K562 (cell line): ENCODE results near the gene GJA1. TPM values are rescaled to one million over a fixed set of nuclear protein-coding genes. Genes with fewer than 3 reads are reported as not detected.

Experiments
- ATAC-seq: fragments of 200-7000 bp; cut with Tn5 transposase; 3 replicates; pipeline ENCODE4 v1.9.1; 2020; ENCODE audit warnings: moderate library complexity
- BruUV-seq: library from RNA; stranded (reverse); fragments of 400-500 nt; replicated peaks from 2 replicates; lab custom pipeline; 2021; lab: Mats Ljungman, UMichigan
- CTCF ChIA-PET: fragments of 300-600 bp; formaldehyde crosslinking; extraction: SDS; loops from one replicate; lab custom pipeline; 2021; ENCODE audit warnings: low intra/inter-chr PET ratio; lab: Yijun Ruan, JAX
- POLR2A ChIA-PET: fragments of 300-600, 350-650 bp; sonication (Branson Sonifier 250); formaldehyde crosslinking; extraction: SDS; loops from one replicate; lab custom pipeline; 2021; ENCODE audit warnings: antibody characterized with exemption, inconsistent platforms; lab: Yijun Ruan, JAX
- DNase-seq, 4 experiments: peaks; one replicate each; pipeline versions ENCODE4 v3.0.0 to v3.0.0-alpha.2; 2011 to 2018; ENCODE audit warnings: low spot score in 3 of 4, mixed read lengths in 3 of 4; ENCODE audit errors: extremely low read depth in 1 of 4
- FAIRE-seq: peaks from 2 replicates; lab custom pipeline; 2011; peaks lifted over from hg19 to GRCh38; lab: Jason Lieb, UNC
- H2AFZ ChIP-seq: 2 replicates; pipeline ENCODE4 v1.6.0; 2011; ENCODE audit warnings: low read depth, low read length, control low read depth, inconsistent platforms
- H3K27ac ChIP-seq: fragments of 200-600 bp; 3 replicates; pipeline ENCODE4 v1.8.0; 2011; ENCODE audit warnings: low read depth, mild to moderate bottlenecking, control low read depth, inconsistent platforms, low read length, moderate library complexity, mixed read lengths; ENCODE audit errors: extremely low read depth
- H3K27me3 ChIP-seq, 2 experiments: fragments of 300-600 bp in 1 of 2; 2 replicates in 1 of 2; 3 replicates in 1 of 2; pipeline versions ENCODE4 v1.6.0 to v1.8.0; 2011; ENCODE audit warnings: inconsistent platforms in 2 of 2, low read length in 2 of 2, mild to moderate bottlenecking in 1 of 2, mixed read lengths in 1 of 2, moderate library complexity in 1 of 2; ENCODE audit not compliant: control insufficient read depth in 2 of 2, insufficient read depth in 2 of 2
- H3K36me3 ChIP-seq: fragments of 300-600 bp; 3 replicates; pipeline ENCODE4 v1.8.0; 2011; ENCODE audit warnings: mild to moderate bottlenecking, low read length, inconsistent platforms; ENCODE audit not compliant: control insufficient read depth, insufficient read depth
- H3K4me1 ChIP-seq, 2 experiments: fragments of 200-600 bp in 1 of 2; replicated peaks in 1 of 2; 2 replicates in 1 of 2; 3 replicates in 1 of 2; pipeline versions ENCODE4 v1.5.1 to v1.8.0; 2011; ENCODE audit warnings: inconsistent platforms in 2 of 2, low read length in 2 of 2, mild to moderate bottlenecking in 1 of 2, mixed read lengths in 1 of 2, moderate library complexity in 1 of 2; ENCODE audit not compliant: control insufficient read depth in 2 of 2, insufficient read depth in 2 of 2
- H3K4me2 ChIP-seq: 2 replicates; pipeline ENCODE4 v1.6.1; 2011; ENCODE audit warnings: low read length, control low read depth, inconsistent platforms, mixed read lengths; ENCODE audit not compliant: insufficient read depth
- H3K4me3 ChIP-seq: fragments of 200-600 bp; sonication (generic), shearing (Covaris generic); 2 replicates; pipeline ENCODE4 v1.5.1; 2016; ENCODE audit warnings: control low read depth, inconsistent platforms
- H3K79me2 ChIP-seq: fragments of 200-600 bp; 3 replicates; pipeline ENCODE4 v1.8.0; 2011; ENCODE audit warnings: low read length, inconsistent platforms; ENCODE audit not compliant: control insufficient read depth, insufficient read depth
- H3K9ac ChIP-seq, 2 experiments: 2 replicates each; pipeline versions ENCODE4 v1.6.0 to v1.6.1; 2011; ENCODE audit warnings: low read depth in 2 of 2, low read length in 2 of 2, control low read depth in 1 of 2, inconsistent platforms in 1 of 2, mild to moderate bottlenecking in 1 of 2, mixed read lengths in 1 of 2; ENCODE audit not compliant: insufficient read depth in 1 of 2
- H3K9me1 ChIP-seq: one replicate; pipeline ENCODE4 v1.6.0; 2011; ENCODE audit warnings: inconsistent platforms, mild to moderate bottlenecking, low read length, moderate library complexity; ENCODE audit not compliant: control insufficient read depth, insufficient read depth
- H3K9me3 ChIP-seq: replicated peaks from 2 replicates; pipeline ENCODE4 v1.5.1; 2011; ENCODE audit warnings: low read depth, low read length, inconsistent platforms; ENCODE audit not compliant: control insufficient read depth, insufficient read depth
- H4K20me1 ChIP-seq: replicated peaks from 2 replicates; pipeline ENCODE4 v1.6.1; 2011; ENCODE audit warnings: low read length, inconsistent platforms, mixed read lengths; ENCODE audit not compliant: control insufficient read depth, insufficient read depth
- ADNP ChIP-seq: fragments of 200-800 bp; sonication (Bioruptor generic); IDR thresholded peaks from 2 replicates; pipeline ENCODE4 v1.6.1; 2016; ENCODE audit warnings: missing genetic modification characterization, missing compliant biosample characterization
- DEAF1 ChIP-seq: fragments of 450-650 bp; formaldehyde crosslinking; IDR thresholded peaks from 2 replicates; pipeline ENCODE4 v1.4.0; 2020; ENCODE audit warnings: mild to moderate bottlenecking, moderate library complexity
- GABPB1 ChIP-seq: sonication (generic); formaldehyde crosslinking; IDR thresholded peaks from 2 replicates; pipeline ENCODE4 v1.8.0; 2022; ENCODE audit warnings: mild to moderate bottlenecking, missing genetic modification reagents
- KAT7 ChIP-seq: sonication (generic); formaldehyde crosslinking; IDR thresholded peaks from 2 replicates; pipeline ENCODE4 v1.8.0; 2022; ENCODE audit warnings: missing genetic modification reagents, mild to moderate bottlenecking, borderline replicate concordance
- MEF2A ChIP-seq: IDR thresholded peaks from 2 replicates; pipeline ENCODE4 v1.6.1; 2011; ENCODE audit warnings: low read depth, mild to moderate bottlenecking, low read length, moderate library complexity; ENCODE audit not compliant: control insufficient read depth
- NFE2L1 ChIP-seq: fragments of 450-650 bp; IDR thresholded peaks from 2 replicates; pipeline ENCODE4 v1.6.1; 2016; ENCODE audit warnings: missing genetic modification characterization, low read depth, mild to moderate bottlenecking, missing compliant biosample characterization, moderate library complexity, borderline replicate concordance
- NONO ChIP-seq, 2 experiments: fragments of 200-400 bp in 1 of 2; fragments of 450-650 bp in 1 of 2; formaldehyde crosslinking in 1 of 2; IDR thresholded peaks; 2 replicates each; pipeline ENCODE4 v1.6.1; 2017; ENCODE audit warnings: low read depth in 2 of 2, mild to moderate bottlenecking in 2 of 2, moderate library complexity in 2 of 2, low read length in 1 of 2
- SIRT6 ChIP-seq: IDR thresholded peaks from one replicate; pipeline ENCODE4 v1.6.1; 2012; ENCODE audit warnings: low read depth, mild to moderate bottlenecking, control low read depth, inconsistent platforms, low read length, moderate library complexity
- ZNF507 ChIP-seq: conservative IDR thresholded peaks from 2 replicates; pipeline ENCODE4 v1.6.1; 2017; ENCODE audit warnings: missing genetic modification characterization, missing compliant biosample characterization
- WGBS: fragments of 100-300 bp; shearing (Covaris generic); methylation state at CpG from one replicate; pipeline ENCODE4 v1.1.6; 2016; ENCODE audit warnings: low coverage, mixed read lengths; ENCODE audit not compliant: insufficient coverage; ENCODE audit errors: missing lambda C conversion rate; 5-methylcytosine and 5-hydroxymethylcytosine counted together
- in situ Hi-C: fragments of 300-500 bp; cut with MboI; formaldehyde crosslinking; loops from 4 replicates; pipeline ENCODE4 v1.15.0; 2018; ENCODE audit warnings: inconsistent platforms, mixed read lengths
- intact Hi-C: fragments of 100-400 bp; cut with micrococcal nuclease; formaldehyde crosslinking; loops from 2 replicates; pipeline ENCODE4 v1.14.2; 2022
- polyA plus RNA-seq, 8 experiments: library from polyadenylated mRNA; depleted of rRNA in 4 of 8; stranded (reverse) in 5 of 8; unstranded in 3 of 8; fragments of >200 nt; fragmentation: Nextera tagmentation in 2 of 8; fragmentation: Illumina TruSeq in 1 of 8; extraction: Ambion mirVana in 2 of 8; extraction: Trizol in 1 of 8; gene quantifications; 2 replicates each; pipeline versions ENCODE4 v1.2.1 to v1.2.3, GENCODE V29; 2011 to 2014; ENCODE audit warnings: inconsistent platforms in 1 of 8, missing spikeins in 1 of 8
- total RNA-seq, 7 experiments: library from RNA; depleted of rRNA in 6 of 7; stranded (reverse); fragments of >200 nt in 6 of 7; fragmentation: Illumina TruSeq in 2 of 7; extraction: Trizol in 2 of 7; gene quantifications; 2 replicates each; pipeline versions ENCODE4 v1.2.1 to v1.2.3, GENCODE V29; 2011 to 2021; ENCODE audit warnings: low replicate concordance in 1 of 7
- TF ChIP-seq, protein P1 (sequence below): IDR thresholded peaks from 2 replicates; pipeline ENCODE4 v1.6.1; 2011; ENCODE audit warnings: borderline replicate concordance, low read depth, mild to moderate bottlenecking, moderate library complexity, low read length; ENCODE audit not compliant: insufficient read depth, poor library complexity, severe bottlenecking

The GJA1 gene
- total and polyA plus RNA-seq, 9 of the 15 experiments (the other 6 are each of a cell fraction or from before 2014, with no cell fraction given) = 0.04 to 0.58 (median 0.06) TPM; not detected in 4

GRCh38 chr6:121398127-121398526 is 37.3 kb upstream of the GJA1 start (continued):
- no peak for TF ChIP-seq ADNP (tag)

GRCh38 chr6:121399966-121400365 is 35.5 kb upstream of the GJA1 start:
- in situ Hi-C loops (no loop called here), intact Hi-C loops (loop anchor here (1.0 to 5.0 kb wide), 2 partner anchors 83 to 345 kb away; no protein-coding TSS in a partner anchor)
- Histone ChIP-seq H3K4me2 (no peak overlapping the region), H3K27ac (no peak overlapping the region), H3K9me1 (no peaks in the 10 kb centered on the region), H3K9ac (no peak overlapping the region), H3K4me1 (no peaks in the 10 kb centered on the region), H3K36me3 (no peaks in the 10 kb centered on the region), H4K20me1 (no peaks in the 10 kb centered on the region), H3K4me3 (no peak overlapping the region), H3K9me3 (no peaks in the 10 kb centered on the region), H3K79me2 (no peaks in the 10 kb centered on the region), H2AFZ (no peak overlapping the region), H3K27me3 (no peaks in the 10 kb centered on the region)
- ATAC-seq (no peak), DNase-seq (no peak), FAIRE-seq (no peak)
- no peak for TF ChIP-seq MEF2A
- no peak for TF ChIP-seq ZNF507
- TF ChIP-seq GABPB1 (CRISPR knock-in tag) = no peak
- TF ChIP-seq, protein P1, sequence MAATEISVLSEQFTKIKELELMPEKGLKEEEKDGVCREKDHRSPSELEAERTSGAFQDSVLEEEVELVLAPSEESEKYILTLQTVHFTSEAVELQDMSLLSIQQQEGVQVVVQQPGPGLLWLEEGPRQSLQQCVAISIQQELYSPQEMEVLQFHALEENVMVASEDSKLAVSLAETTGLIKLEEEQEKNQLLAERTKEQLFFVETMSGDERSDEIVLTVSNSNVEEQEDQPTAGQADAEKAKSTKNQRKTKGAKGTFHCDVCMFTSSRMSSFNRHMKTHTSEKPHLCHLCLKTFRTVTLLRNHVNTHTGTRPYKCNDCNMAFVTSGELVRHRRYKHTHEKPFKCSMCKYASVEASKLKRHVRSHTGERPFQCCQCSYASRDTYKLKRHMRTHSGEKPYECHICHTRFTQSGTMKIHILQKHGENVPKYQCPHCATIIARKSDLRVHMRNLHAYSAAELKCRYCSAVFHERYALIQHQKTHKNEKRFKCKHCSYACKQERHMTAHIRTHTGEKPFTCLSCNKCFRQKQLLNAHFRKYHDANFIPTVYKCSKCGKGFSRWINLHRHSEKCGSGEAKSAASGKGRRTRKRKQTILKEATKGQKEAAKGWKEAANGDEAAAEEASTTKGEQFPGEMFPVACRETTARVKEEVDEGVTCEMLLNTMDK = no peak
- TF ChIP-seq SIRT6 = no peak
- TF ChIP-seq NFE2L1 (tag) = no peak
- TF ChIP-seq KAT7 (CRISPR knock-in tag) = no peak
- no peak for TF ChIP-seq DEAF1 (CRISPR knock-in tag)
- no peak for TF ChIP-seq NONO (IDR thresholded peaks at IDR 0.05; ENCODE audit: low read depth in 2 of 2, low read length in 1 of 2)
- WGBS = 0% methylated on average over 2 of the region's 2 CpGs
- ChIA-PET POLR2A (no interaction called here), CTCF (interaction anchor here (0.9 to 1.1 kb wide), 2 partner anchors 94 to 345 kb away, joined by 3 to 6 read pairs; no protein-coding TSS in a partner anchor)
- BruUV-seq = no TSS peak
